Body of pancreas (tissue), 4 donors: ENCODE data around the gene NBAS.

Source experiments
- POLR2A ChIP-seq, 3 donors: fragments of 450-650 bp; IDR thresholded peaks; one replicate each; pipeline ENCODE4 v1.6.1; 2016; ENCODE audit warnings: antibody characterized with exemption in 3 of 3, mild to moderate bottlenecking in 2 of 3
- TF ChIP-seq, protein P1 (sequence below), 7 experiments: fragments of 450-650 bp in 4 of 7; fragments of 200-600 bp in 3 of 7; sonication (generic) in 3 of 7; IDR thresholded peaks; one replicate each; pipeline ENCODE4 v1.5.1; 2016 to 2019; ENCODE audit warnings: antibody characterized with exemption in 7 of 7

DNA sequence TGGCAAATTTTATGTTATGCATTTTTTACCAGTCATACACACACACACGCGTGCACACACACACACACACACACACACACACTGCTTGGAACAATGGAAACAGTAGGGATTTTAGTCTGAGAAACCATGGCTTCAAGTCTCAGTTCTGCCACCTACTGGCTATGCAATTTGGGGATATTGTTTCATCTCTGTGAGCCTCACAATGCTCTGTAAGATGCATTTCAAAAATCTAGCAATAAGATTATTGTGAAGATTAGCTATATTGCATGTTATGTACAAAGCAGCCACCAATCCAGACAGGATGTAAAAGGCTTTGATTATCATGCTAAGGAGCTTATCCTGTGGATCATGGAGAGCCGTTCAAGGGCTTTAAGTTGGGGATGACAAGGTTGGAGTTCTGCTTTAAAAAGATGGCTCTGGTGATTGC lies 401.4 kb downstream of the NBAS start:
- TF ChIP-seq, protein P1, sequence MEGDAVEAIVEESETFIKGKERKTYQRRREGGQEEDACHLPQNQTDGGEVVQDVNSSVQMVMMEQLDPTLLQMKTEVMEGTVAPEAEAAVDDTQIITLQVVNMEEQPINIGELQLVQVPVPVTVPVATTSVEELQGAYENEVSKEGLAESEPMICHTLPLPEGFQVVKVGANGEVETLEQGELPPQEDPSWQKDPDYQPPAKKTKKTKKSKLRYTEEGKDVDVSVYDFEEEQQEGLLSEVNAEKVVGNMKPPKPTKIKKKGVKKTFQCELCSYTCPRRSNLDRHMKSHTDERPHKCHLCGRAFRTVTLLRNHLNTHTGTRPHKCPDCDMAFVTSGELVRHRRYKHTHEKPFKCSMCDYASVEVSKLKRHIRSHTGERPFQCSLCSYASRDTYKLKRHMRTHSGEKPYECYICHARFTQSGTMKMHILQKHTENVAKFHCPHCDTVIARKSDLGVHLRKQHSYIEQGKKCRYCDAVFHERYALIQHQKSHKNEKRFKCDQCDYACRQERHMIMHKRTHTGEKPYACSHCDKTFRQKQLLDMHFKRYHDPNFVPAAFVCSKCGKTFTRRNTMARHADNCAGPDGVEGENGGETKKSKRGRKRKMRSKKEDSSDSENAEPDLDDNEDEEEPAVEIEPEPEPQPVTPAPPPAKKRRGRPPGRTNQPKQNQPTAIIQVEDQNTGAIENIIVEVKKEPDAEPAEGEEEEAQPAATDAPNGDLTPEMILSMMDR (IDR thresholded peaks at IDR 0.05) = peak in 6 of 7 experiments; percentile 32 to 61 (median 54)
- TF ChIP-seq POLR2A (IDR thresholded peaks at IDR 0.05) = no peak
